ENCODE measurements around the gene SLC22A23. TPM values are rescaled to one million over a fixed set of nuclear protein-coding genes. Genes with fewer than 3 reads are reported as not detected.

The SLC22A23 gene
- total and polyA plus RNA-seq, 12 donors = 2.3 to 18.5 (median 5.3) TPM

GRCh38 chr6:3482869-3483268, 26.0 kb upstream of the SLC22A23 start:
- H3K36me3 ChIP-seq (replicated peaks in 1 of 2) = no peaks in the 10 kb centered on the region
- DNase-seq = no peak
- TF ChIP-seq POLR2A (IDR thresholded peaks at IDR 0.05) (no peak), CTCF (IDR thresholded peaks at IDR 0.05) (no peak)
- H3K9me3 ChIP-seq (replicated peaks in 1 of 3) = no peaks in the 10 kb centered on the region
- intact Hi-C loops (cut with DNase I) = no loop called here
- H3K4me1 ChIP-seq (replicated peaks in 1 of 2) = no peaks in the 10 kb centered on the region
- no peak overlapping the region for H3K4me3 ChIP-seq
- WGBS, 4 donors = 63 to 69% (median 64%) methylated on average over 4 of the region's 4 CpGs
- H3K27me3 ChIP-seq = peaks cover 4% of the 10 kb centered on the region
- no peak overlapping the region for H3K27ac ChIP-seq

GRCh38 chr6:3481640-3482039, 24.8 kb upstream of the SLC22A23 start:
- intact Hi-C loops (cut with DNase I) = no loop called here
- DNase-seq = no peak

GRCh38 chr6:3480009-3480408, 23.2 kb upstream of the SLC22A23 start:
- no peak overlapping the region for H3K4me3 ChIP-seq
- TF ChIP-seq POLR2A (IDR thresholded peaks at IDR 0.05) (no peak), CTCF (IDR thresholded peaks at IDR 0.05) (no peak)
- H3K27ac ChIP-seq = no peak overlapping the region
- no peaks in the 10 kb centered on the region for H3K36me3 ChIP-seq (replicated peaks in 1 of 2)
- no peaks in the 10 kb centered on the region for H3K4me1 ChIP-seq (replicated peaks in 1 of 2)
- H3K27me3 ChIP-seq = peaks cover 4% of the 10 kb centered on the region
- H3K9me3 ChIP-seq (replicated peaks in 1 of 3) = no peaks in the 10 kb centered on the region
- no peak for DNase-seq
- intact Hi-C loops (cut with DNase I) = no loop called here

More at GRCh38 chr6:3481640-3482039, 24.8 kb upstream of the SLC22A23 start:
- Histone ChIP-seq H3K9me3 (replicated peaks in 1 of 3) (no peaks in the 10 kb centered on the region), H3K4me3 (no peak overlapping the region), H3K27ac (no peak overlapping the region), H3K4me1 (replicated peaks in 1 of 2) (no peaks in the 10 kb centered on the region), H3K27me3 (peaks cover 4% of the 10 kb centered on the region), H3K36me3 (replicated peaks in 1 of 2) (no peaks in the 10 kb centered on the region)
- no peak for TF ChIP-seq POLR2A (IDR thresholded peaks at IDR 0.05)
- TF ChIP-seq CTCF (IDR thresholded peaks at IDR 0.05) = no peak
- 86 to 93% (median 92%) methylated on average over 7 of the region's 7 CpGs for WGBS, 4 donors

GRCh38 chr6:3473773-3474172, 16.9 kb upstream of the SLC22A23 start:
- TF ChIP-seq POLR2A (IDR thresholded peaks at IDR 0.05) (no peak), CTCF (IDR thresholded peaks at IDR 0.05) (no peak)
- Histone ChIP-seq H3K36me3 (replicated peaks in 1 of 2) (no peaks in the 10 kb centered on the region), H3K9me3 (replicated peaks in 1 of 3) (no peaks in the 10 kb centered on the region), H3K4me1 (replicated peaks in 1 of 2) (peaks cover 0 to 7% of the 10 kb centered on the region in 2 donors), H3K4me3 (no peak overlapping the region), H3K27me3 (no peaks in the 10 kb centered on the region), H3K27ac (no peak overlapping the region)
- intact Hi-C loops (cut with DNase I) = no loop called here
- WGBS, 4 donors = 83 to 100% (median 91%) methylated on average over 5 of the region's 5 CpGs
- no peak for DNase-seq

All from adrenal gland (tissue), 12 donors.